Mesenchymal stem cell (in vitro differentiated cells and primary cell): ENCODE data around the gene UCN.
"Not testable (repeated sequence)": the region's sequence is repeated elsewhere in the genome, so short reads cannot be mapped to it uniquely, and the experiment has no call there.

Experiments used
- DNase-seq: peaks from one replicate; pipeline ENCODE4 v3.0.0-alpha.2; 2013
- H2AFZ ChIP-seq: one replicate; pipeline ENCODE4 v1.6.1; 2013; ENCODE audit warnings: low read depth, mild to moderate bottlenecking, control low read depth, inconsistent platforms, low read length, moderate library complexity
- H2AK5ac ChIP-seq: 2 replicates; pipeline ENCODE4 v1.6.1; 2013; ENCODE audit warnings: low read length, moderate library complexity, mild to moderate bottlenecking, inconsistent platforms; ENCODE audit not compliant: severe bottlenecking
- H2BK120ac ChIP-seq: one replicate; pipeline ENCODE4 v1.6.1; 2013; ENCODE audit warnings: low read depth, mild to moderate bottlenecking, inconsistent platforms, low read length, moderate library complexity
- H2BK12ac ChIP-seq, 2 experiments: one replicate each; pipeline ENCODE4 v1.6.1; 2013; ENCODE audit warnings: inconsistent platforms in 2 of 2, low read length in 2 of 2, mild to moderate bottlenecking in 2 of 2, moderate library complexity in 2 of 2, control low read depth in 1 of 2
- H2BK15ac ChIP-seq: one replicate; pipeline ENCODE4 v1.6.1; 2013; ENCODE audit warnings: mild to moderate bottlenecking, low read depth, inconsistent platforms; ENCODE audit not compliant: poor library complexity, severe bottlenecking
- H2BK5ac ChIP-seq: 2 replicates; pipeline ENCODE4 v1.6.1; 2013; ENCODE audit warnings: low read depth, mild to moderate bottlenecking, low read length, control low read depth, inconsistent platforms; ENCODE audit not compliant: poor library complexity, severe bottlenecking
- H3K14ac ChIP-seq, 2 experiments: one replicate each; pipeline ENCODE4 v1.6.1; 2013; ENCODE audit warnings: inconsistent platforms in 2 of 2, low read length in 2 of 2, control low read depth in 1 of 2, mild to moderate bottlenecking in 1 of 2, moderate library complexity in 1 of 2
- H3K18ac ChIP-seq, 2 experiments: one replicate each; pipeline ENCODE4 v1.6.1; 2013; ENCODE audit warnings: inconsistent platforms in 2 of 2, low read length in 2 of 2, control low read depth in 1 of 2, low read depth in 1 of 2, mild to moderate bottlenecking in 1 of 2
- H3K23ac ChIP-seq, 2 experiments: one replicate each; pipeline ENCODE4 v1.6.1; 2013; ENCODE audit warnings: inconsistent platforms in 2 of 2, low read length in 2 of 2, mild to moderate bottlenecking in 2 of 2, moderate library complexity in 2 of 2, control low read depth in 1 of 2
- H3K27ac ChIP-seq: 2 replicates; pipeline ENCODE4 v1.5.1; 2013; ENCODE audit warnings: mild to moderate bottlenecking, moderate library complexity, low read length, control low read depth, inconsistent platforms; ENCODE audit not compliant: poor library complexity, severe bottlenecking
- H3K27me3 ChIP-seq, 2 experiments: 2 replicates each; pipeline versions ENCODE4 v1.6.1 to v1.7.0; 2013; ENCODE audit warnings: low read length in 2 of 2, mild to moderate bottlenecking in 2 of 2, moderate library complexity in 2 of 2, control low read depth in 1 of 2, inconsistent platforms in 1 of 2; ENCODE audit not compliant: control insufficient read depth in 1 of 2, insufficient read depth in 1 of 2
- H3K36me3 ChIP-seq, 2 experiments: 2 replicates each; pipeline versions ENCODE4 v1.6.1 to v1.7.0; 2013; ENCODE audit warnings: low read length in 2 of 2, control low read depth in 1 of 2, inconsistent platforms in 1 of 2, low read depth in 1 of 2, mild to moderate bottlenecking in 1 of 2; ENCODE audit not compliant: insufficient read depth in 2 of 2, control insufficient read depth in 1 of 2
- H3K4ac ChIP-seq, 2 experiments: one replicate each; pipeline ENCODE4 v1.6.1; 2013; ENCODE audit warnings: inconsistent platforms in 2 of 2, low read length in 2 of 2, mild to moderate bottlenecking in 2 of 2, moderate library complexity in 2 of 2, control low read depth in 1 of 2, low read depth in 1 of 2
- H3K4me1 ChIP-seq: 2 replicates; pipeline ENCODE4 v1.6.1; 2013; ENCODE audit warnings: low read depth, low read length, control low read depth; ENCODE audit not compliant: control insufficient read depth, insufficient read depth
- H3K4me2 ChIP-seq: 2 replicates; pipeline ENCODE4 v1.6.1; 2013; ENCODE audit warnings: low read length, mild to moderate bottlenecking, inconsistent platforms; ENCODE audit not compliant: poor library complexity, severe bottlenecking
- H3K4me3 ChIP-seq, 2 experiments: 2 replicates each; pipeline versions ENCODE4 v1.5.1 to v1.7.0; 2013; ENCODE audit warnings: low read length in 2 of 2, mild to moderate bottlenecking in 2 of 2, control low read depth in 1 of 2, low read depth in 1 of 2; ENCODE audit not compliant: insufficient read depth in 1 of 2
- H3K79me1 ChIP-seq: replicated peaks from 2 replicates; pipeline ENCODE4 v1.6.1; 2013; ENCODE audit warnings: mild to moderate bottlenecking, control low read depth, low read length, inconsistent platforms; ENCODE audit not compliant: poor library complexity, severe bottlenecking
- H3K9ac ChIP-seq: 2 replicates; pipeline ENCODE4 v1.7.0; 2013; ENCODE audit warnings: mild to moderate bottlenecking, low read length, moderate library complexity
- H3K9me3 ChIP-seq: 2 replicates; pipeline ENCODE4 v1.7.0; 2013; ENCODE audit warnings: mild to moderate bottlenecking, low read length; ENCODE audit not compliant: control insufficient read depth
- H4K8ac ChIP-seq: one replicate; pipeline ENCODE4 v1.6.1; 2013; ENCODE audit warnings: inconsistent platforms, mild to moderate bottlenecking, low read length, moderate library complexity
- H4K91ac ChIP-seq: one replicate; pipeline ENCODE4 v1.6.1; 2013; ENCODE audit warnings: mild to moderate bottlenecking, low read length, inconsistent platforms
- WGBS: methylation state at CpG from one replicate; pipeline ENCODE4 v1.1.7; 2013; ENCODE audit warnings: mixed read lengths; 5-methylcytosine and 5-hydroxymethylcytosine counted together

Gene UCN

DNA sequence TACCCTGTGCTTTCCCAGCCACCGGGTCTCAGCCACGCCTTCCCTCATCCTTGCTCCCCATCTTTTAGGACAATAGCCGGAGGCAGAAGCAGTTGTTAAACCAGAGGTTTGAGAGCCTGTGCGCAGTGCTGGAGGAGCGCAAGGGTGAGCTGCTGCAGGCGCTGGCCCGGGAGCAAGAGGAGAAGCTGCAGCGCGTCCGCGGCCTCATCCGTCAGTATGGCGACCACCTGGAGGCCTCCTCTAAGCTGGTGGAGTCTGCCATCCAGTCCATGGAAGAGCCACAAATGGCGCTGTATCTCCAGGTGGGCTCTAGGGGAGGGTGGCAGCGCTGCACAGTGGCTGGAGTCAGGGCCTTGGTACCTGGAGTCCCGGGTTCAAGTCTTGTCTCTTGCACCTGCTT is 2.7 kb downstream of the UCN start:
- H3K36me3 ChIP-seq, result peaks cover 6 to 17% of the 10 kb centered on the region in 2 experiments
- H3K9ac ChIP-seq, result no peak overlapping the region
- no peak for DNase-seq
- H3K4me3 ChIP-seq, result no peak overlapping the region
- H3K14ac ChIP-seq, result no peak overlapping the region
- H3K27me3 ChIP-seq, result peaks cover 43 to 48% of the 10 kb centered on the region in 2 experiments
- peaks cover 6% of the 10 kb centered on the region for H3K9me3 ChIP-seq
- no peak overlapping the region for H3K27ac ChIP-seq
- no peak overlapping the region for H3K4ac ChIP-seq
- H3K4me2 ChIP-seq, result no peak overlapping the region
- no peak overlapping the region for H2BK5ac ChIP-seq
- H4K91ac ChIP-seq, result no peak overlapping the region
- H3K79me1 ChIP-seq, result no peaks in the 10 kb centered on the region
- H3K23ac ChIP-seq, result no peak overlapping the region
- no peak overlapping the region for H4K8ac ChIP-seq
- no peak overlapping the region for H2AK5ac ChIP-seq
- WGBS, result 94% methylated on average over 16 of the region's 16 CpGs
- no peak overlapping the region for H2AFZ ChIP-seq
- H2BK12ac ChIP-seq, result no peak overlapping the region
- no peak overlapping the region for H2BK120ac ChIP-seq
- peaks cover 16% of the 10 kb centered on the region for H3K4me1 ChIP-seq
- H2BK15ac ChIP-seq, result no peak overlapping the region
- H3K18ac ChIP-seq, result no peak overlapping the region

DNA sequence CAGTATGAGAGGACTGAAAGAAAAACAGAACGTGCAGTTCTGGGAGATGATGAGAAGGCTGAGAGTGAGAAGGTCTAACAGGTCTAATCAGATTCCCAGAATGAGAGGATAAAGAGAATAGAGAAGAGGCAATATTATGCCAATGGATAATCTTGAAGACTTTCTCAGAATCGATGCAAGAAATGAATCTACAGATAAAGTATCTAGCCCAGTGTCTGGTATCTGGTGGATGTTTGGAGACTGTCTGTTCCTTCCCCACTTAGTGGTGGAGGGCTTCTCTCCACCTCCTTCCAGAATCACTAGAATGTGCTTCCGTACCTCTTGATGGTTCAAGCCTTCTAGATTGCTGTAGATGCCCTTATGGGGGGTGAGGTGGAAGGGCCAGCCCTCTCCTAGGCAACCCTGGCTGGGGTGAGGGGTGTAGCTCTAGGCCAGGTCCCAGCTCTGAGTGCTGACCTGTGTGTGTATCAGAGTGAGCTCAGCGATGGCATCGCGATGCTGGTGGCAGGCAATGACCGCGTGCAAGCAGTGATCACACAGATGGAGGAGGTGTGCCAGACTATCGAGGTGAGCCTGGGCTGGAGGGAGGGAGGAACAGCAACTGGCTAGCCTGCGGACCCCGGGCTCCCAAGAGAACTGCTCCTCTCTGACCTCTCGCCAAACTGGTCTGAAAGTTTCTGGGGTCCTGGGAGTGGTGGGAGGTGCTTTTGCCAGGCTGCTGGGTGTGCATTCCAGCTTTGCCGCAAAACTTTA is 3.6 kb downstream of the UCN start:
- Histone ChIP-seq H2BK12ac (no peak overlapping the region), H2BK120ac (no peak overlapping the region), H3K9me3 (peaks cover 6% of the 10 kb centered on the region), H3K4me3 (no peak overlapping the region), H2AFZ (no peak overlapping the region), H3K14ac (no peak overlapping the region), H3K4me1 (peaks cover 16% of the 10 kb centered on the region), H3K27ac (no peak overlapping the region), H3K18ac (no peak overlapping the region), H4K91ac (no peak overlapping the region), H4K8ac (no peak overlapping the region), H2AK5ac (no peak overlapping the region), H3K23ac (no peak overlapping the region), H3K36me3 (peaks cover 1 to 11% of the 10 kb centered on the region in 2 experiments), H2BK15ac (no peak overlapping the region), H2BK5ac (no peak overlapping the region), H3K79me1 (no peaks in the 10 kb centered on the region), H3K27me3 (peaks cover 43 to 48% of the 10 kb centered on the region in 2 experiments), H3K4me2 (no peak overlapping the region), H3K9ac (no peak overlapping the region), H3K4ac (peak overlapping the region in 1 of 2 experiments; percentile 2)
- 86% methylated on average over 12 of the region's 13 CpGs for WGBS
- DNase-seq, result no peak

DNA sequence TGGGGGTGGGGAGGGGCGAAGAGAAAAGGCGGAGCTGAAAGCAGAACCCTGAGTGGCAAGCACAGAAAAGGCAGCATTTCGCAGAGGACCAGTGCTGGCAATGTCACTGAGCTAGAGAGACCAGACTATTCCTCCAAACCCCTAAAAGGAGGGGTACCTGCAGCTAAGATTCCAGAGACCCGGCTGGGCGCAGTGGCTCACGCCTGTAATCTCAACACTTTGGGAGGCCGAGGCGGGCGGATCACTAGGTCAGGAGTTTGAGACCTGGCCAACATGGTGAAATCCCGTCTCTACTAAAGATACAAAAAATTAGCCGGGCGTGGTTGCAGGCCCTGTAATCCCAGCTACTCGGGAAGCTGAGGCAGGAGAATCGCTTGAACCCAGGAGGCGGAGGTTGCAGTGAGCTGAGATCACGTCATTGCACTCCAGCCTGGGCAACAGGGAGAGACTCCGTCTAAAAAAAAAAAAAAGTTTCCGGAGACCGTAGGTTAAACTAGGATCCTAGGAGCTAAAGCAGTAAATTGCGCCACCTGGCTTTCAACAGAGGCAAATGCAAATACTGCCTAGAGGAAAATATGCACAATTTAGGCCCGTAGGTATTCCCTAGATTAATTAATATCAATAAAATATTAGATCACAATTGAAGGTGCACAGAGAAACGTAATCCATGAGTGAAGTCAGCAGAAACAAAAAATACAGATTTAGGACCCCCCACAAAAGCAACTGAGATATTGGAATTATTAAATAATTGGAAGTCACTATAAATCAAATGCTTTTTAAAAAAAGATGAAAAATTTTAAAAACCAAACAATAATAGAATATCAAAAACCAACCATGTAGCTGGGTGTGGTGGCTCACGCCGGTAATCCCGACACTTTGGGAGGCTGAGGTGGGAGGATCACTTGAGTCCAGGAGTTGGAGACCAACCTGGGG is 4.9 kb downstream of the UCN start:
- peak overlapping the region; percentile 4 for H4K8ac ChIP-seq
- DNase-seq, result peak; percentile 74
- WGBS, result 51% methylated on average over 23 of the region's 25 CpGs

DNA sequence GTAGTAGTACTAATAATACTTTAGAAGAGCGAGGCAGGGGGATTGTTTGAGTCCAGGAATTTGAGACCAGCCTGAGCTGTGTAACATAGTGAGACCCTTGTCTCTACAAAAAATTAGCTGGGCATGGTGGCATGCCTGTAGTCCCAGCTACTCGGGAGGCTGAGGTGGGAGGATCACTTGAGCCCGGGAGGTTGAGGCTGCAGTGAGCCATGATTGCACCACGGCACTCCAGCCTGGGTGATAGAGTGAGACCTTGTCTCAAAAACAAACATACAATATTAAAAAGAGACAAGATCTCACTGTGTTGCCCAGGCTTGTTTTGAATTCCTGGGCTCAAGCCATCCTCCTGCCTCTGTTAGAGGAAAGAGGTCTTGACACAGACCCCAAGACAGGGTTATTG is 7.6 kb downstream of the UCN start:
- 90% methylated on average over 3 of the region's 4 CpGs for WGBS
- H3K27me3 ChIP-seq, result peaks cover 30 to 45% of the 10 kb centered on the region in 2 experiments
- not testable (repeated sequence) for H2BK120ac ChIP-seq, H2BK5ac ChIP-seq, H2AFZ ChIP-seq, H2BK12ac ChIP-seq, H3K9me3 ChIP-seq, DNase-seq, H3K23ac ChIP-seq, H3K4me1 ChIP-seq, H4K91ac ChIP-seq, H3K36me3 ChIP-seq, H3K79me1 ChIP-seq, H3K18ac ChIP-seq, H3K9ac ChIP-seq, H3K4ac ChIP-seq, H4K8ac ChIP-seq, H3K27ac ChIP-seq, H3K4me2 ChIP-seq, H2AK5ac ChIP-seq, H2BK15ac ChIP-seq, H3K4me3 ChIP-seq, H3K14ac ChIP-seq

More for the DNA sequence above, 4.9 kb downstream of the UCN start:
- Histone ChIP-seq H3K4me2 (no peak overlapping the region), H2BK5ac (no peak overlapping the region), H2BK15ac (no peak overlapping the region), H3K79me1 (no peaks in the 10 kb centered on the region), H3K4me3 (peak overlapping the region in 1 of 2 experiments; percentile 65), H2BK120ac (no peak overlapping the region), H3K14ac (no peak overlapping the region), H2AFZ (no peak overlapping the region), H3K23ac (no peak overlapping the region), H3K9me3 (peaks cover 6% of the 10 kb centered on the region), H2BK12ac (no peak overlapping the region), H3K27ac (no peak overlapping the region), H3K27me3 (peaks cover 46 to 51% of the 10 kb centered on the region in 2 experiments), H3K4me1 (peaks cover 14% of the 10 kb centered on the region), H3K36me3 (no peaks in the 10 kb centered on the region), H3K4ac (no peak overlapping the region), H2AK5ac (no peak overlapping the region), H3K9ac (peak overlapping the region; percentile 55), H4K91ac (no peak overlapping the region), H3K18ac (no peak overlapping the region)
